Measurements from ENCODE around the gene GALNT9.

The GALNT9 gene

GRCh38 chr12:132330549-132330881 is 1.1 kb upstream of the GALNT9 start:
- peaks cover 55% of the 10 kb centered on the region for H3K27me3 Mint-ChIP-seq
- peaks cover 13% of the 10 kb centered on the region for H3K9me3 Mint-ChIP-seq
- H3K4me3 Mint-ChIP-seq: no peak overlapping the region
- H3K27ac Mint-ChIP-seq: no peak overlapping the region
- intact Hi-C loops (cut with micrococcal nuclease): no loop called here
- no peaks in the 10 kb centered on the region for H3K36me3 Mint-ChIP-seq (ENCODE audit: low read depth)
- peaks cover 8% of the 10 kb centered on the region for H3K4me1 Mint-ChIP-seq (ENCODE audit: low read depth)

- no peaks in the 10 kb centered on the region for H3K36me3 Mint-ChIP-seq (ENCODE audit: low read depth)
- peaks cover 9% of the 10 kb centered on the region for H3K9me3 Mint-ChIP-seq
- intact Hi-C loops (cut with micrococcal nuclease): no loop called here
- no peak overlapping the region for H3K27ac Mint-ChIP-seq
- H3K4me3 Mint-ChIP-seq: no peak overlapping the region
- peaks cover 57% of the 10 kb centered on the region for H3K27me3 Mint-ChIP-seq
- peaks cover 8% of the 10 kb centered on the region for H3K4me1 Mint-ChIP-seq (ENCODE audit: low read depth)
Measured at GRCh38 chr12:132329720-132330548, 545 bp upstream of the GALNT9 start.

GRCh38 chr12:132328282-132329029 is 933 bp downstream of the GALNT9 start:
- Mint-ChIP-seq H3K36me3 (ENCODE audit: low read depth) (no peaks in the 10 kb centered on the region), H3K9me3 (peaks cover 9% of the 10 kb centered on the region), H3K27ac (no peak overlapping the region), H3K4me1 (ENCODE audit: low read depth) (peaks cover 8% of the 10 kb centered on the region), H3K27me3 (peaks cover 64% of the 10 kb centered on the region), H3K4me3 (no peak overlapping the region)
- intact Hi-C loops (cut with micrococcal nuclease): no loop called here

- Mint-ChIP-seq H3K9me3 (peaks cover 9% of the 10 kb centered on the region), H3K4me1 (ENCODE audit: low read depth) (peaks cover 8% of the 10 kb centered on the region), H3K4me3 (no peak overlapping the region), H3K27me3 (peaks cover 70% of the 10 kb centered on the region), H3K36me3 (ENCODE audit: low read depth) (no peaks in the 10 kb centered on the region), H3K27ac (no peak overlapping the region)
- intact Hi-C loops (cut with micrococcal nuclease): no loop called here
Measured at GRCh38 chr12:132327336-132328171, 1.8 kb downstream of the GALNT9 start.

- no peak overlapping the region for H3K4me3 Mint-ChIP-seq
- intact Hi-C loops (cut with micrococcal nuclease): no loop called here
- H3K9me3 Mint-ChIP-seq: peaks cover 9% of the 10 kb centered on the region
- H3K27ac Mint-ChIP-seq: no peak overlapping the region
- H3K4me1 Mint-ChIP-seq (ENCODE audit: low read depth): peaks cover 8% of the 10 kb centered on the region
- peaks cover 66% of the 10 kb centered on the region for H3K27me3 Mint-ChIP-seq
- H3K36me3 Mint-ChIP-seq (ENCODE audit: low read depth): no peaks in the 10 kb centered on the region
Measured at GRCh38 chr12:132326646-132327045, 2.7 kb downstream of the GALNT9 start.

GRCh38 chr12:132325733-132326130 is 3.7 kb downstream of the GALNT9 start:
- peaks cover 5% of the 10 kb centered on the region for H3K9me3 Mint-ChIP-seq
- no peaks in the 10 kb centered on the region for H3K36me3 Mint-ChIP-seq (ENCODE audit: low read depth)
- peaks cover 8% of the 10 kb centered on the region for H3K4me1 Mint-ChIP-seq (ENCODE audit: low read depth)
- H3K27me3 Mint-ChIP-seq: peaks cover 64% of the 10 kb centered on the region
- intact Hi-C loops (cut with micrococcal nuclease): no loop called here
- H3K4me3 Mint-ChIP-seq: no peak overlapping the region
- no peak overlapping the region for H3K27ac Mint-ChIP-seq

- Mint-ChIP-seq H3K4me1 (ENCODE audit: low read depth) (peaks cover 8% of the 10 kb centered on the region), H3K27me3 (peaks cover 57% of the 10 kb centered on the region), H3K9me3 (no peaks in the 10 kb centered on the region), H3K4me3 (no peak overlapping the region), H3K36me3 (ENCODE audit: low read depth) (no peaks in the 10 kb centered on the region), H3K27ac (no peak overlapping the region)
- intact Hi-C loops (cut with micrococcal nuclease): no loop called here
Measured at GRCh38 chr12:132324841-132325732, 4.3 kb downstream of the GALNT9 start.

- Mint-ChIP-seq H3K4me3 (no peak overlapping the region), H3K27ac (no peak overlapping the region), H3K27me3 (peaks cover 55% of the 10 kb centered on the region), H3K36me3 (ENCODE audit: low read depth) (no peaks in the 10 kb centered on the region), H3K9me3 (no peaks in the 10 kb centered on the region), H3K4me1 (ENCODE audit: low read depth) (peaks cover 8% of the 10 kb centered on the region)
- intact Hi-C loops (cut with micrococcal nuclease): no loop called here
Measured at GRCh38 chr12:132324173-132324572, 5.2 kb downstream of the GALNT9 start.

GRCh38 chr12:132323171-132324010 is 6.0 kb downstream of the GALNT9 start:
- no peak overlapping the region for H3K27ac Mint-ChIP-seq
- intact Hi-C loops (cut with micrococcal nuclease): no loop called here
- H3K9me3 Mint-ChIP-seq: no peaks in the 10 kb centered on the region
- peaks cover 48% of the 10 kb centered on the region for H3K27me3 Mint-ChIP-seq
- no peak overlapping the region for H3K4me3 Mint-ChIP-seq
- H3K36me3 Mint-ChIP-seq (ENCODE audit: low read depth): no peaks in the 10 kb centered on the region
- peaks cover 8% of the 10 kb centered on the region for H3K4me1 Mint-ChIP-seq (ENCODE audit: low read depth)

- no peaks in the 10 kb centered on the region for H3K36me3 Mint-ChIP-seq (ENCODE audit: low read depth)
- no peak overlapping the region for H3K27ac Mint-ChIP-seq
- H3K27me3 Mint-ChIP-seq: peaks cover 39% of the 10 kb centered on the region
- H3K9me3 Mint-ChIP-seq: no peaks in the 10 kb centered on the region
- H3K4me1 Mint-ChIP-seq (ENCODE audit: low read depth): peaks cover 8% of the 10 kb centered on the region
- intact Hi-C loops (cut with micrococcal nuclease): no loop called here
- no peak overlapping the region for H3K4me3 Mint-ChIP-seq
Measured at GRCh38 chr12:132322206-132323132, 6.9 kb downstream of the GALNT9 start.

- no peak overlapping the region for H3K4me3 Mint-ChIP-seq
- no peaks in the 10 kb centered on the region for H3K36me3 Mint-ChIP-seq (ENCODE audit: low read depth)
- intact Hi-C loops (cut with micrococcal nuclease): no loop called here
- H3K27me3 Mint-ChIP-seq: peaks cover 31% of the 10 kb centered on the region
- no peak overlapping the region for H3K27ac Mint-ChIP-seq
- no peaks in the 10 kb centered on the region for H3K4me1 Mint-ChIP-seq (ENCODE audit: low read depth)
- no peaks in the 10 kb centered on the region for H3K9me3 Mint-ChIP-seq
Measured at GRCh38 chr12:132321321-132322118, 7.9 kb downstream of the GALNT9 start.

All from dendritic cell treated with granulocyte-macrophage colony-stimulating factor and Interleukin-4, amounts not matched to agents 40 ng/mL and 50 ng/mL, for 4 days (primary cell).